H1 (cell line): Measurements from ENCODE around the gene RSAD1. TPM values are rescaled to one million over a fixed set of nuclear protein-coding genes. Genes with fewer than 3 reads are reported as not detected.

Experiments used
- CTCF ChIA-PET: fragments of 300-600 bp; sonication (Branson Sonifier 250); formaldehyde crosslinking; loops from one replicate; lab custom pipeline; 2021; ENCODE audit not compliant: partially characterized antibody; lab: Charles Lee
- POLR2A ChIA-PET: fragments of 300-600 bp; sonication (Branson Sonifier 250); formaldehyde crosslinking; loops from one replicate; lab custom pipeline; 2021; ENCODE audit warnings: inconsistent platforms; ENCODE audit not compliant: partially characterized antibody; lab: Charles Lee
- DNase-seq, 2 experiments: peaks; one replicate each; pipeline versions ENCODE4 v3.0.0 to v3.0.0-alpha.2; 2010 to 2022; ENCODE audit warnings: low spot score in 2 of 2, low read depth in 1 of 2, mixed read lengths in 1 of 2
- FAIRE-seq: peaks from 2 replicates; lab custom pipeline; 2011; peaks lifted over from hg19 to GRCh38; lab: Jason Lieb, UNC
- H2AFZ ChIP-seq: 2 replicates; pipeline ENCODE4 v1.8.1; 2012; ENCODE audit warnings: low read length, inconsistent platforms
- H2AK5ac ChIP-seq: 2 replicates; pipeline ENCODE4 v1.6.1; 2013; ENCODE audit warnings: low read depth, low read length
- H2BK120ac ChIP-seq: replicated peaks from 2 replicates; pipeline ENCODE3; 2013; ENCODE audit warnings: low read depth, low read length, inconsistent platforms
- H2BK12ac ChIP-seq: 2 replicates; pipeline ENCODE4 v1.6.1; 2013; ENCODE audit warnings: low read depth, low read length
- H2BK15ac ChIP-seq: 2 replicates; pipeline ENCODE4 v1.6.1; 2013; ENCODE audit warnings: low read length
- H2BK20ac ChIP-seq: 2 replicates; pipeline ENCODE4 v1.6.1; 2013; ENCODE audit warnings: low read length
- H2BK5ac ChIP-seq: 2 replicates; pipeline ENCODE4 v1.6.1; 2013; ENCODE audit warnings: low read depth, low read length
- H3K14ac ChIP-seq: 2 replicates; pipeline ENCODE4 v1.6.1; 2013; ENCODE audit warnings: inconsistent platforms; ENCODE audit not compliant: insufficient read length
- H3K18ac ChIP-seq: 2 replicates; pipeline ENCODE4 v1.6.1; 2013; ENCODE audit warnings: low read length; ENCODE audit errors: extremely low read depth
- H3K23ac ChIP-seq: 2 replicates; pipeline ENCODE4 v1.6.1; 2013; ENCODE audit warnings: inconsistent platforms; ENCODE audit not compliant: insufficient read length
- H3K23me2 ChIP-seq: 2 replicates; pipeline ENCODE4 v1.6.1; 2013; ENCODE audit warnings: low read depth, low read length
- H3K27ac ChIP-seq: 2 replicates; pipeline ENCODE4 v1.6.1; 2011; ENCODE audit warnings: low read depth, low read length, inconsistent platforms
- H3K27me3 ChIP-seq, 4 experiments: replicated peaks in 1 of 4; 1 replicate in 1 of 4; 2 replicates in 3 of 4; pipeline versions ENCODE4 v1.6.1 to v1.8.1; 2011 to 2013; ENCODE audit warnings: low read length in 3 of 4, mild to moderate bottlenecking in 3 of 4, inconsistent platforms in 2 of 4, mixed read lengths in 2 of 4, moderate library complexity in 1 of 4; ENCODE audit not compliant: control insufficient read depth in 3 of 4, insufficient read depth in 3 of 4; ENCODE audit errors: extremely low read depth in 1 of 4
- H3K36me3 ChIP-seq, 4 experiments: 2 replicates each; pipeline versions ENCODE4 v1.6.1 to v1.8.1; 2011 to 2013; ENCODE audit warnings: mild to moderate bottlenecking in 4 of 4, low read length in 3 of 4, moderate library complexity in 2 of 4, control low read depth in 1 of 4, inconsistent platforms in 1 of 4; ENCODE audit not compliant: insufficient read depth in 4 of 4, control insufficient read depth in 2 of 4
- H3K4ac ChIP-seq: replicated peaks from 2 replicates; pipeline ENCODE3; 2013; ENCODE audit warnings: low read length, low read depth, mixed read lengths, inconsistent platforms; ENCODE audit not compliant: insufficient read length
- H3K4me1 ChIP-seq, 4 experiments: replicated peaks in 1 of 4; 1 replicate in 1 of 4; 2 replicates in 3 of 4; pipeline versions ENCODE4 v1.6.1 to v1.8.1; 2011 to 2013; ENCODE audit warnings: low read length in 3 of 4, inconsistent platforms in 2 of 4, mixed read lengths in 1 of 4; ENCODE audit not compliant: insufficient read depth in 4 of 4, control insufficient read depth in 3 of 4
- H3K4me2 ChIP-seq, 2 experiments: 2 replicates each; pipeline versions ENCODE4 v1.6.1 to v1.8.1; 2011 to 2013; ENCODE audit warnings: low read depth in 2 of 2, low read length in 2 of 2, control low read depth in 1 of 2, inconsistent platforms in 1 of 2, mild to moderate bottlenecking in 1 of 2; ENCODE audit not compliant: insufficient read depth in 1 of 2
- H3K4me3 ChIP-seq, 4 experiments: fragments of 200-600, 300-600 bp in 1 of 4; sonication (generic), shearing (Covaris generic), sonication (Bioruptor Twin) in 1 of 4; 2 replicates each; pipeline versions ENCODE4 v1.5.1 to v1.8.1; 2011 to 2016; ENCODE audit warnings: low read length in 4 of 4, low read depth in 3 of 4, control low read depth in 2 of 4, inconsistent platforms in 2 of 4, mild to moderate bottlenecking in 2 of 4, mixed read lengths in 1 of 4, moderate library complexity in 1 of 4; ENCODE audit not compliant: insufficient read depth in 2 of 4; ENCODE audit errors: extremely low read depth in 1 of 4
- H3K56ac ChIP-seq: replicated peaks from 2 replicates; pipeline ENCODE3; 2013; ENCODE audit warnings: low read depth, mild to moderate bottlenecking, mixed read lengths, low read length, inconsistent platforms; ENCODE audit not compliant: insufficient read length
- H3K79me1 ChIP-seq: 2 replicates; pipeline ENCODE4 v1.6.1; 2013; ENCODE audit warnings: low read depth, low read length, control low read depth
- H3K79me2 ChIP-seq, 2 experiments: 2 replicates each; pipeline versions ENCODE4 v1.6.1 to v1.8.1; 2012 to 2013; ENCODE audit warnings: low read length in 2 of 2, mild to moderate bottlenecking in 2 of 2, inconsistent platforms in 1 of 2; ENCODE audit not compliant: insufficient read depth in 2 of 2, control insufficient read depth in 1 of 2
- H3K9ac ChIP-seq, 4 experiments: replicated peaks in 1 of 4; 1 replicate in 1 of 4; 2 replicates in 3 of 4; pipeline versions ENCODE4 v1.6.1 to v1.8.1; 2011 to 2013; ENCODE audit warnings: low read depth in 3 of 4, low read length in 3 of 4, control low read depth in 2 of 4, mild to moderate bottlenecking in 2 of 4, moderate library complexity in 2 of 4, inconsistent platforms in 1 of 4; ENCODE audit errors: extremely low read depth in 1 of 4
- H3K9me3 ChIP-seq, 2 experiments: 2 replicates each; pipeline versions ENCODE4 v1.6.1 to v1.8.1; 2012 to 2013; ENCODE audit warnings: mild to moderate bottlenecking in 2 of 2, moderate library complexity in 2 of 2, control low read depth in 1 of 2, inconsistent platforms in 1 of 2, low read depth in 1 of 2, low read length in 1 of 2, mixed read lengths in 1 of 2; ENCODE audit not compliant: insufficient read depth in 2 of 2
- H4K20me1 ChIP-seq, 2 experiments: replicated peaks in 1 of 2; 2 replicates each; pipeline versions ENCODE3 to v1.8.1; 2011 to 2013; ENCODE audit warnings: inconsistent platforms in 2 of 2, low read length in 2 of 2, mild to moderate bottlenecking in 1 of 2; ENCODE audit not compliant: insufficient read depth in 2 of 2, control insufficient read depth in 1 of 2
- H4K5ac ChIP-seq: 2 replicates; pipeline ENCODE4 v1.6.1; 2013; ENCODE audit warnings: low read length, low read depth, mixed read lengths, inconsistent platforms; ENCODE audit not compliant: insufficient read length
- H4K8ac ChIP-seq: 2 replicates; pipeline ENCODE4 v1.8.0; 2013; ENCODE audit warnings: mild to moderate bottlenecking, moderate library complexity, low read length, inconsistent platforms; ENCODE audit not compliant: insufficient read depth; ENCODE audit errors: extremely low read depth
- H4K91ac ChIP-seq: replicated peaks from 2 replicates; pipeline ENCODE3; 2013; ENCODE audit warnings: low read length, mixed read lengths, inconsistent platforms; ENCODE audit not compliant: insufficient read length
- CEBPB ChIP-seq: IDR thresholded peaks from 2 replicates; pipeline ENCODE4 v1.6.1; 2012; ENCODE audit warnings: low read depth, low read length
- E2F6 ChIP-seq: IDR thresholded peaks from 2 replicates; pipeline ENCODE4 v1.6.1; 2012; ENCODE audit warnings: inconsistent platforms
- GTF2F1 ChIP-seq: IDR thresholded peaks from 2 replicates; pipeline ENCODE4 v1.6.1; 2012; ENCODE audit warnings: low read depth, low read length, improper control_type of control experiment, borderline replicate concordance
- KDM4A ChIP-seq: IDR thresholded peaks from one replicate; pipeline ENCODE4 v1.7.1; 2012; ENCODE audit warnings: low read depth, mild to moderate bottlenecking, moderate library complexity, low read length, inconsistent platforms; ENCODE audit not compliant: severe bottlenecking
- MAX ChIP-seq: IDR thresholded peaks from 2 replicates; pipeline ENCODE4 v1.6.1; 2012; ENCODE audit warnings: inconsistent platforms
- NRF1 ChIP-seq: IDR thresholded peaks from 2 replicates; pipeline ENCODE4 v1.6.1; 2011; ENCODE audit warnings: mild to moderate bottlenecking, low read depth, low read length, improper control_type of control experiment
- RAD21 ChIP-seq, 2 experiments: IDR thresholded peaks in 1 of 2; conservative IDR thresholded peaks in 1 of 2; 2 replicates each; pipeline ENCODE4 v1.6.1; 2011; ENCODE audit warnings: low read depth in 2 of 2, low read length in 2 of 2, improper control_type of control experiment in 1 of 2, inconsistent platforms in 1 of 2, mild to moderate bottlenecking in 1 of 2, moderate library complexity in 1 of 2
- RBBP5 ChIP-seq: IDR thresholded peaks from 2 replicates; pipeline ENCODE4 v1.7.1; 2012; ENCODE audit warnings: low read depth, mild to moderate bottlenecking, inconsistent platforms, low read length, moderate library complexity, borderline replicate concordance
- WGBS, 2 experiments: shearing (Covaris generic) in 1 of 2; methylation state at CpG; one replicate each; pipeline versions ENCODE4 v1.1.6 to v1.1.7; 2013 to 2015; ENCODE audit warnings: low lambda C conversion rate in 2 of 2, mixed read lengths in 2 of 2, inconsistent platforms in 1 of 2, low coverage in 1 of 2, missing lambda C conversion rate in 1 of 2; ENCODE audit not compliant: insufficient replicate concordance in 2 of 2, insufficient coverage in 1 of 2, insufficient read length in 1 of 2; ENCODE audit errors: extremely low coverage in 1 of 2, missing lambda C conversion rate in 1 of 2; 5-methylcytosine and 5-hydroxymethylcytosine counted together
- polyA plus RNA-seq, 7 experiments: library from polyadenylated mRNA; depleted of rRNA in 3 of 7; stranded (reverse) in 5 of 7; unstranded in 2 of 7; fragments of >200 nt in 5 of 7; fragments of 200-250 nt in 2 of 7; gene quantifications; 1 replicate in 5 of 7; 2 replicates in 1 of 7; 4 replicates in 1 of 7; pipeline versions ENCODE4 v1.2.1 to v1.2.3, GENCODE V29; 2011 to 2013; ENCODE audit warnings: missing spikeins in 2 of 7, mixed read lengths in 2 of 7
- total RNA-seq: library from RNA; stranded (reverse); fragmentation: NEBNext Ultra II Directional; extraction: Animal tissue kit (Norgen Biotek cat#: 25700); gene quantifications from 2 replicates; pipeline ENCODE4 v1.2.1, GENCODE V29; 2021
- TF ChIP-seq, protein P1 (sequence below): IDR thresholded peaks from 2 replicates; pipeline ENCODE4 v1.6.1; 2012; ENCODE audit warnings: low read length, inconsistent platforms

RSAD1 gene
- total and polyA plus RNA-seq, 2 of the 8 experiments (the other 6 are each of a cell fraction or from before 2014, with no cell fraction given), result 17.9 to 33.5 TPM

DNA sequence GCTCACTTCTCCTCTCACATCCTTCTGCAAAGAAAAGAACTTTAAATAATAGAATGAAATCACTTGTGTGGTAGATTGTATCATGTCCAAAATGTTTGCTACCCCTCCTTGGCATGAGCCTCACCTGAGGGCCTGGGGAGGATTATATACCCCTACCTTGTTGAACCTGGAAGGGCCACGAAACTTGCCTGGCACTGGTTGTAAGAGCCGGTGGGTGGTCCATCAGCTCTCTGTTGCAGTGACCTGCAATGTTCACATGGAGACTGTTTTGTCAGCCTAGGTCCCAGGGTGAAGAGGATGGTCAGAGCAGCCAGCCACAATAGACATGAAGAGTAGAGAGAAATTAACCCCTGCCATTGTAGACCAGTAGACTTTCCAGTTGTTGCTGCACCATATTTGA, 10.2 kb downstream of the RSAD1 start:
- Histone ChIP-seq H3K27ac (no peak overlapping the region), H2BK12ac (no peak overlapping the region), H3K4me2 (no peak overlapping the region), H3K4ac (no peak overlapping the region), H4K91ac (no peak overlapping the region), H3K27me3 (no peaks in the 10 kb centered on the region), H2AK5ac (no peak overlapping the region), H3K79me2 (no peaks in the 10 kb centered on the region), H2BK20ac (no peak overlapping the region), H3K9ac (no peak overlapping the region), H3K9me3 (no peaks in the 10 kb centered on the region), H3K4me1 (peaks cover 0 to 2% (median 0%) of the 10 kb centered on the region in 4 experiments; a peak in 2 of 7 replicates), H4K5ac (no peak overlapping the region), H2BK5ac (no peak overlapping the region), H3K23ac (no peak overlapping the region), H3K56ac (no peak overlapping the region), H2BK15ac (no peak overlapping the region), H3K36me3 (peaks cover 0 to 10% (median 6%) of the 10 kb centered on the region in 4 experiments; a peak in 4 of 8 replicates), H4K20me1 (no peaks in the 10 kb centered on the region), H2AFZ (no peak overlapping the region), H3K4me3 (no peak overlapping the region), H3K18ac (no peak overlapping the region), H3K23me2 (no peaks in the 10 kb centered on the region), H4K8ac (no peak overlapping the region), H3K14ac (no peak overlapping the region), H3K79me1 (no peaks in the 10 kb centered on the region), H2BK120ac (no peak overlapping the region)
- FAIRE-seq, result no peak
- 89% methylated on average over 2 of the region's 2 CpGs; no CpG with 5 or more reads in 1 of the 2 experiments for WGBS, 2 experiments
- ChIA-PET CTCF (interaction anchor here (0.9 to 9.2 kb wide), 7 partner anchors 9 to 137 kb away, joined by 3 to 116 read pairs (median 4); no protein-coding TSS in a partner anchor), POLR2A (interaction anchor here (1.2 kb wide), 1 partner anchor 26 kb away, joined by 5 read pairs; no protein-coding TSS in a partner anchor)
- no peak for DNase-seq
- TF ChIP-seq MAX, result no peak
- TF ChIP-seq KDM4A, result no peak
- no peak for TF ChIP-seq RAD21 (IDR thresholded peaks at IDR 0.05 in 1 of 2, conservative IDR thresholded peaks at IDR 0.05 in 1 of 2; ENCODE audit: low read depth in 2 of 2, low read length in 2 of 2)
- no peak for TF ChIP-seq GTF2F1
- no peak for TF ChIP-seq NRF1
- TF ChIP-seq, protein P1, sequence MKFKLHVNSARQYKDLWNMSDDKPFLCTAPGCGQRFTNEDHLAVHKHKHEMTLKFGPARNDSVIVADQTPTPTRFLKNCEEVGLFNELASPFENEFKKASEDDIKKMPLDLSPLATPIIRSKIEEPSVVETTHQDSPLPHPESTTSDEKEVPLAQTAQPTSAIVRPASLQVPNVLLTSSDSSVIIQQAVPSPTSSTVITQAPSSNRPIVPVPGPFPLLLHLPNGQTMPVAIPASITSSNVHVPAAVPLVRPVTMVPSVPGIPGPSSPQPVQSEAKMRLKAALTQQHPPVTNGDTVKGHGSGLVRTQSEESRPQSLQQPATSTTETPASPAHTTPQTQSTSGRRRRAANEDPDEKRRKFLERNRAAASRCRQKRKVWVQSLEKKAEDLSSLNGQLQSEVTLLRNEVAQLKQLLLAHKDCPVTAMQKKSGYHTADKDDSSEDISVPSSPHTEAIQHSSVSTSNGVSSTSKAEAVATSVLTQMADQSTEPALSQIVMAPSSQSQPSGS, result no peak
- TF ChIP-seq RBBP5, result no peak
- no peak for TF ChIP-seq E2F6
- no peak for TF ChIP-seq CEBPB
